ENCODE measurements around the gene RBFOX2. TPM values are rescaled to one million over a fixed set of nuclear protein-coding genes. Genes with fewer than 3 reads are reported as not detected.

Gene RBFOX2
- total RNA-seq, 4 donors from 2014 or later, result 46.6 to 82.7 (median 62.1) TPM

- no peak for DNase-seq (ENCODE audit: low spot score in 2 of 2)
- no peaks in the 10 kb centered on the region for H3K27me3 ChIP-seq
- no peak overlapping the region for H3K27ac ChIP-seq
- no peak for TF ChIP-seq POLR2A (IDR thresholded peaks at IDR 0.05)
- no peak for TF ChIP-seq POLR2AphosphoS5 (IDR thresholded peaks at IDR 0.05)
- no peak for TF ChIP-seq EP300 (IDR thresholded peaks at IDR 0.05)
- TF ChIP-seq, protein P1, sequence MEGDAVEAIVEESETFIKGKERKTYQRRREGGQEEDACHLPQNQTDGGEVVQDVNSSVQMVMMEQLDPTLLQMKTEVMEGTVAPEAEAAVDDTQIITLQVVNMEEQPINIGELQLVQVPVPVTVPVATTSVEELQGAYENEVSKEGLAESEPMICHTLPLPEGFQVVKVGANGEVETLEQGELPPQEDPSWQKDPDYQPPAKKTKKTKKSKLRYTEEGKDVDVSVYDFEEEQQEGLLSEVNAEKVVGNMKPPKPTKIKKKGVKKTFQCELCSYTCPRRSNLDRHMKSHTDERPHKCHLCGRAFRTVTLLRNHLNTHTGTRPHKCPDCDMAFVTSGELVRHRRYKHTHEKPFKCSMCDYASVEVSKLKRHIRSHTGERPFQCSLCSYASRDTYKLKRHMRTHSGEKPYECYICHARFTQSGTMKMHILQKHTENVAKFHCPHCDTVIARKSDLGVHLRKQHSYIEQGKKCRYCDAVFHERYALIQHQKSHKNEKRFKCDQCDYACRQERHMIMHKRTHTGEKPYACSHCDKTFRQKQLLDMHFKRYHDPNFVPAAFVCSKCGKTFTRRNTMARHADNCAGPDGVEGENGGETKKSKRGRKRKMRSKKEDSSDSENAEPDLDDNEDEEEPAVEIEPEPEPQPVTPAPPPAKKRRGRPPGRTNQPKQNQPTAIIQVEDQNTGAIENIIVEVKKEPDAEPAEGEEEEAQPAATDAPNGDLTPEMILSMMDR (IDR thresholded peaks at IDR 0.05), result no peak
- H3K4me3 ChIP-seq, result no peak overlapping the region
- H3K36me3 ChIP-seq, result no peaks in the 10 kb centered on the region
- no peaks in the 10 kb centered on the region for H3K4me1 ChIP-seq
- H3K9me3 ChIP-seq, result no peaks in the 10 kb centered on the region
Observed at GRCh38 chr22:35769974-35770373, 258.6 kb downstream of the RBFOX2 start.

- 70% methylated on average over 10 of the region's 10 CpGs for WGBS
- no peak for DNase-seq (ENCODE audit: low spot score in 2 of 2)
- H3K27ac ChIP-seq, result no peak overlapping the region
- TF ChIP-seq EP300 (IDR thresholded peaks at IDR 0.05), result no peak
- TF ChIP-seq, protein P1 (IDR thresholded peaks at IDR 0.05), result no peak
- no peak for TF ChIP-seq POLR2AphosphoS5 (IDR thresholded peaks at IDR 0.05)
- TF ChIP-seq POLR2A (IDR thresholded peaks at IDR 0.05), result no peak
- H3K36me3 ChIP-seq, result no peaks in the 10 kb centered on the region
- H3K4me3 ChIP-seq, result no peak overlapping the region
- no peaks in the 10 kb centered on the region for H3K4me1 ChIP-seq
- H3K9me3 ChIP-seq, result no peaks in the 10 kb centered on the region
- no peaks in the 10 kb centered on the region for H3K27me3 ChIP-seq
Observed at GRCh38 chr22:35766654-35767580, 261.7 kb downstream of the RBFOX2 start.

GRCh38 chr22:35761037-35761436 is 267.6 kb downstream of the RBFOX2 start:
- Histone ChIP-seq H3K27me3 (no peaks in the 10 kb centered on the region), H3K36me3 (peaks cover 33% of the 10 kb centered on the region), H3K4me1 (no peaks in the 10 kb centered on the region), H3K27ac (no peak overlapping the region), H3K4me3 (no peak overlapping the region), H3K9me3 (no peaks in the 10 kb centered on the region)
- no peak for TF ChIP-seq POLR2AphosphoS5 (IDR thresholded peaks at IDR 0.05)
- TF ChIP-seq, protein P1 (IDR thresholded peaks at IDR 0.05), result no peak
- no peak for TF ChIP-seq POLR2A (IDR thresholded peaks at IDR 0.05)
- TF ChIP-seq EP300 (IDR thresholded peaks at IDR 0.05), result no peak
- WGBS, result 94% methylated on average over 1 of the region's 1 CpG
- no peak for DNase-seq (ENCODE audit: low spot score in 2 of 2)

- 73% methylated on average over 1 of the region's 1 CpG for WGBS
- TF ChIP-seq POLR2AphosphoS5 (IDR thresholded peaks at IDR 0.05) (no peak), EP300 (IDR thresholded peaks at IDR 0.05) (no peak), POLR2A (IDR thresholded peaks at IDR 0.05) (no peak)
- TF ChIP-seq, protein P1 (IDR thresholded peaks at IDR 0.05), result no peak
Observed at GRCh38 chr22:35758394-35758793, 270.2 kb downstream of the RBFOX2 start.

DNA sequence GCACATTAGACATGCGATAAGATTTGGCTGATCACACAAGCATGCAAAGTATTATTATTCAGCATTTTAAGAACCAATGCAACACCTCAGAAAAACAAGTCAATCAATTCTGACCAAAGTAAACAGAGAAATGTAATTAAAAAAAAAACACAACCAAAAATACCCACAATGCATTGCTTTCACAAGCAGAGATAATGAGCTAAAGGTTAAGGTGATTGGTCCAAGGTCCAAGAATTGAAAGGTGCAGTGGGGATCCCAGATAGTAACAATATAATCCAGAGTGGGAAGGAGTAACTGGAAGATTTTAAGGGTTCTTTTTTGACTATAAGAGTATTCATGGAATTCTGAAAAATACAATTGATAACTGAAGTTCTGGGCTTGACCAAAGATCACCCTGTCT is 271.9 kb downstream of the RBFOX2 start:
- WGBS, result 100% methylated on average over 1 of the region's 1 CpG
- Histone ChIP-seq H3K4me1 (no peaks in the 10 kb centered on the region), H3K27ac (no peak overlapping the region), H3K36me3 (peaks cover 37% of the 10 kb centered on the region), H3K9me3 (no peaks in the 10 kb centered on the region), H3K27me3 (no peaks in the 10 kb centered on the region), H3K4me3 (no peak overlapping the region)
- DNase-seq (ENCODE audit: low spot score in 2 of 2), result no peak
- no peak for TF ChIP-seq POLR2A (IDR thresholded peaks at IDR 0.05)
- TF ChIP-seq POLR2AphosphoS5 (IDR thresholded peaks at IDR 0.05), result no peak
- TF ChIP-seq, protein P1 (IDR thresholded peaks at IDR 0.05), result no peak
- TF ChIP-seq EP300 (IDR thresholded peaks at IDR 0.05), result no peak

More at GRCh38 chr22:35758394-35758793, 270.2 kb downstream of the RBFOX2 start:
- Histone ChIP-seq H3K9me3 (no peaks in the 10 kb centered on the region), H3K27ac (no peak overlapping the region), H3K4me1 (no peaks in the 10 kb centered on the region), H3K36me3 (peaks cover 38% of the 10 kb centered on the region), H3K27me3 (no peaks in the 10 kb centered on the region), H3K4me3 (no peak overlapping the region)
- DNase-seq (ENCODE audit: low spot score in 2 of 2), result no peak
